Measurements from ENCODE around the gene MLH3. TPM values are rescaled to one million over a fixed set of nuclear protein-coding genes. Genes with fewer than 3 reads are reported as not detected.

The MLH3 gene
- total RNA-seq, 1 experiment from 2014 or later, result 23.0 TPM

GRCh38 chr14:75013290-75013689, 38.0 kb downstream of the MLH3 start:
- H3K4me1 ChIP-seq (ENCODE audit: insufficient read depth, low read length), result no peaks in the 10 kb centered on the region
- WGBS (ENCODE audit: extremely low coverage, insufficient read length, low lambda C conversion rate), result no CpG with 5 or more reads among the region's 6 CpGs
- H2AFZ ChIP-seq (ENCODE audit: low read length), result no peak overlapping the region
- H3K18ac ChIP-seq (ENCODE audit: insufficient read length, low read depth, low read length), result no peak overlapping the region
- H4K20me1 ChIP-seq (ENCODE audit: control insufficient read depth, insufficient read depth, insufficient read length), result no peaks in the 10 kb centered on the region
- Mint-ChIP-seq H3K4me1 (no peaks in the 10 kb centered on the region), H3K27ac (no peak overlapping the region), H3K9me3 (no peaks in the 10 kb centered on the region), H3K36me3 (ENCODE audit: insufficient read depth in 1 of 3, low read depth in 3 of 3) (peaks cover 9 to 48% (median 31%) of the 10 kb centered on the region in 3 experiments; a peak in 5 of 7 replicates), H3K27me3 (ENCODE audit: low read depth) (no peaks in the 10 kb centered on the region), H3K4me3 (no peak overlapping the region)
- no peak for DNase-seq
- H3K4ac ChIP-seq (ENCODE audit: low read depth, low read length), result no peak overlapping the region
- no peak overlapping the region for H2BK5ac ChIP-seq (ENCODE audit: insufficient read length, low read length)
- H3K27me3 ChIP-seq (ENCODE audit: insufficient read depth, low read length), result no peaks in the 10 kb centered on the region
- H3K23me2 ChIP-seq (ENCODE audit: insufficient read length, low read depth, low read length, poor library complexity, severe bottlenecking), result no peaks in the 10 kb centered on the region
- H2BK20ac ChIP-seq (ENCODE audit: low read depth, low read length, poor library complexity, severe bottlenecking), result no peak overlapping the region
- H4K8ac ChIP-seq (replicated peaks; ENCODE audit: insufficient read length, low read depth, low read length), result no peak overlapping the region
- no peaks in the 10 kb centered on the region for H3K9me3 ChIP-seq (ENCODE audit: control insufficient read depth, low read depth, low read length)
- no peak overlapping the region for H3K27ac ChIP-seq (ENCODE audit: insufficient read length, low read depth, low read length)
- H3K79me1 ChIP-seq (ENCODE audit: insufficient read depth, low read depth, low read length, poor library complexity, severe bottlenecking), result no peaks in the 10 kb centered on the region
- no peak overlapping the region for H3K14ac ChIP-seq (ENCODE audit: insufficient read depth, low read length)
- H2BK12ac ChIP-seq (ENCODE audit: insufficient read length, low read depth, low read length), result no peak overlapping the region
- H3K79me2 ChIP-seq (ENCODE audit: insufficient read depth, low read length), result no peaks in the 10 kb centered on the region
- H2BK120ac ChIP-seq (ENCODE audit: low read depth, low read length, poor library complexity, severe bottlenecking), result no peak overlapping the region
- no peak for TF ChIP-seq CTCF (conservative IDR thresholded peaks at IDR 0.05)
- H4K5ac ChIP-seq (ENCODE audit: insufficient read length, low read depth, low read length), result no peak overlapping the region
- no peak overlapping the region for H3K56ac ChIP-seq (ENCODE audit: insufficient read length, low read depth, low read length)
- H4K91ac ChIP-seq (ENCODE audit: insufficient read length, low read depth, low read length), result no peak overlapping the region
- H3K9ac ChIP-seq (ENCODE audit: extremely low read depth, insufficient read length, low read length), result no peak overlapping the region
- no peak overlapping the region for H2AK5ac ChIP-seq (ENCODE audit: insufficient read length, low read length)
- H3T11ph ChIP-seq (ENCODE audit: low read length), result no peak overlapping the region
- H3K23ac ChIP-seq (ENCODE audit: insufficient read length, low read depth, low read length), result no peak overlapping the region
- H3K4me2 ChIP-seq (ENCODE audit: insufficient read depth, insufficient read length, low read length), result no peak overlapping the region
- H2BK15ac ChIP-seq (ENCODE audit: low read depth, low read length), result no peak overlapping the region

Measured in H9 (cell line).